ENCODE results near the gene GRK3.

The GRK3 gene

DNA sequence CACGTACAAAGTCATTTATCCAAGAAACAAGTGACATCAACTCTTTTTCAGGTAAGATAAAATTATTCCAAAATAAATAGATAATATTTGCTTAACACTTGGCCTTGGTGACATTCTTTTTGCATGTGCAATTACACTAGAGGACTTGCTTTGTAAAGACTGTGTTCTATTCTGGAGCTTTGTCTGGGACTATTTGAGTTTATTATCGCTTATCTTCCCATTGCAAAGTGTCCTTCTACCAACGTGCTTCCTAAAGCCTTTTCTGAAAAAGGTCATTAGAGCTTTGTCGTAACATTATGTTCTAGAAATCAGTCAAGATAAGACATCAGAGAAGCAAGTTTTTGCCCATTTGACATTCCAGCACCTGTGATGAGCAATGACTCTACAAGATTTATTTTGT lies 99.2 kb downstream of the GRK3 start:
- no peak for DNase-seq (ENCODE audit: low read depth)

DNA sequence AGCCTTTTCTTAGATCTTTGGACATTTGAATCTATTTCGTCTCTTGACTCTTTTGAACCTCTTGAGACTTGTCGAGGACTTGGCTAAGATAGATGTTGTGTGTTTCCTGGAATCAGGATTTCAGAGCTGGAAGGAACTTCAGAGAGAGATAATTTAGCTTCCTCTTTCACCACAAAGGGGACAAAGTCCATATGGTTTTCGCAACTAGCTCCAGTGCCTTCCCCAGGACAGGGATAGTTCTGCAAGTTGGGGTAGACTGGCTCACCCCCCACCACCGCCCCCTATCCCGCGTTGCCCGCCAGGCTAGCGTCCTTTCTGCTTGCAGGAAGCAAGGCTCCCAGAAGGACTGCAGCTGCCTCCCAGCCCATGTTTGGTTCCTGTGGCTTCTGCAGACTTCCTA lies 101.8 kb downstream of the GRK3 start:
- no peak for DNase-seq (ENCODE audit: low read depth)

DNA sequence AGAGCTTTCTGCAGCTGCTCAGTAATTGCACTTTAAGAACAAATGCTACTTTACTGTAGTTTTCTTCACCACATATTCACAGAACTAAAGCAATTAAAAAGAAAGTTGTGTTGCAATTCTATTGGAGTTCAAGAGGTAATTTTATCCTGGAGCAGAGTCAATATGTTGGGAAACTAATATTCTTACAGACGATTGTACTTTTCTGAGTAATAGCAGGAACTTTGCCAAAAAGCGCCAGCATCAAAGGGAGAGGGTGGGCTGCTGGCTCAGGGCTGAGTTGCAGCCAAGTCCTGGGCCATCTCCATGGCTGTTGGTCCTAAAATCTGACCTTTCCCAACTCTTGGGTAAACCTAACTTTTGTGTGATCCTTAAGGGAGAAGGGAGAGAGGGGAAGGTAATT lies 104.0 kb downstream of the GRK3 start:
- DNase-seq (ENCODE audit: low read depth), result peak; percentile 62

DNA sequence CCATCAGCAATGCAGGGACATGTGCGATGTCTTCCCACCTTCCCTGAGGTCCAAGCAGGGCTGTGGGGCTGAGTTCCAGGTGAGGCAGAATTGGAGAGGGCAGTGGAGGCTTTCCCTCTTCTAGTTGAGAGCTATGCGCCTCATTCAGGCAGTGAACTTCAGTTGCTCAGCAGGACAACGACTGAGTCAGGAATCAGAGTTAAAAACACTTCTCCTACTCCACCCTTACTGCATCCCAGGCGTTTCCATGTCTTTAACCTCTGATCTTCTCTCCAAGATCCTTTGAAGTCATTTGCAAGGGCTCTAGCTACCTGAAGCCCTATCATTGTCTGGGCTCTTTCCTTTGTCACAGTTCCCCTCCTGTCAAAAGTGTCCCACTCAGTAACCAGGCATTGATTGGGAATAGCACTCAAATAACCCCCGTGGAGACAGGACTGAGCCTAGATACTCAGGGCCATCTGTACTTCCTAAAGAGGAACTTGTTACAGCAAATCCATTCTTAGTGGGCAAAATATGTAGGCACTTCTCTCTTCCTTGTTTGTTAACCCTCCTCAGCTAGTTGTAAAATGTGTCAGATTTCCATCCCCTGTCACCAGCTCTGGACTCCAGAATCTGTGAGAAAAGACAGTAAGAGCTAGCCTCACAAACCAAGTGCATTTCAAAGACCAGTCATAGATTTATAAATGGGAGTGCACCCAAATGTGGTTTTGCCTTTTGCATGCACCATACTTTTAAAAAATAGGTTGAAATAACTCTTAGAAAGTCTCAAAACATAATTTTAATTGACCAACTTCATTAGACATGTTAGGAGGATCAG lies 105.0 kb downstream of the GRK3 start:
- no peak for DNase-seq (ENCODE audit: low read depth)

DNA sequence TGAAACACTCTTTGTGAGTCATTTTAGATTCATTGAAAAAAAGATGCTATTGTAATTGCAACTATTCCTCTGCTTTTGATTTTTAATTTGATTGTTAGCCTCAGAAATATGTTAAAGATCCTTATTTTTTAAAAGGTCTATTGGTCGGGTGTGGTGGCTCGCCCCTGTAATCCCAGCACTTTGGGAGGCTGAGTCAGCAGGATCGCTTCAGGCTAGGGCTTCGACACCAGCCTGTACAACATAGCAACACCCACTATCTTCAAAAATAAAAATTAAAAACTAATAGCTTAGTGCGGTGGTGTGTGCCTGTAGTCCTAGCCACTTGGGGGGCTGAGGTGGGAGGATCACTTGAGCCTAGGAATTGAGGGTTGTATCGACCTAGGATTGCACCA lies 105.6 kb downstream of the GRK3 start:
- no peak for DNase-seq (ENCODE audit: low read depth)

DNA sequence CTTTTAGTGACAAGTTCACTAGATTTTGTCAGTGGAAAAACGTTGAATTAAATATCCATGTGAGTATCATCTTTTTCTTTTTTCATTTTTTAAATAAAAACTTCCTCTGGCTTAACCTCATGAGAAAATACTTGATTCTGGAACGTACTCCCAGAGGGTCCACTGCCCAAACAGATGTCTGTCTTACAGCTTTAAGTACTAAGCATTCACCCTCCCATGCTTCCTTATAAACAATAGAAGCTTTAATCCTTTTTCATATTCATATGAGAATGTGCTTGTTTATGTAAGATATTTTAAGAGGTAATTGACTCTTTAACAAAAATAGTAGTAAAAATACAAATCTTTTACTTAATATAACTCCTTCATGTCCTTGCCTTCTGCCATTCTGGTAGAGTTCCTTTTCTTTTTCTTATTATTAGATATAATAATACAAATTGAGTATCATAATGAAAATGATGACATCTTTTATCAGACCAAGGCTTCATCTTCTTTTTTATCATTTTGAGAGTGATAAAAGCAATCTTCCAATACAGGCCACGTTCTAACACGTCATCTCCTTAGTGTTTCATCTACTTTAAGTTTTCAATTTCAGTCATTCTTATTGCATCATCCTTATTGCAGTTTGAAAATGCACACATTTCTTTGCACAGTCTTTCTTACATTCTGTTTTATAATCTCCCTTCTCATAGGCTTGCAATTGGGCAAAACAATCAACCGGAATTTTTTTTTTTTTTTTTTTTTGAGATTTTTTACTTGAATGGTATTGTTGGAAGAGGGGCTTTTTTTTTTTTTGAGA lies 108.0 kb downstream of the GRK3 start:
- DNase-seq (ENCODE audit: low read depth), result peak; percentile 9

DNA sequence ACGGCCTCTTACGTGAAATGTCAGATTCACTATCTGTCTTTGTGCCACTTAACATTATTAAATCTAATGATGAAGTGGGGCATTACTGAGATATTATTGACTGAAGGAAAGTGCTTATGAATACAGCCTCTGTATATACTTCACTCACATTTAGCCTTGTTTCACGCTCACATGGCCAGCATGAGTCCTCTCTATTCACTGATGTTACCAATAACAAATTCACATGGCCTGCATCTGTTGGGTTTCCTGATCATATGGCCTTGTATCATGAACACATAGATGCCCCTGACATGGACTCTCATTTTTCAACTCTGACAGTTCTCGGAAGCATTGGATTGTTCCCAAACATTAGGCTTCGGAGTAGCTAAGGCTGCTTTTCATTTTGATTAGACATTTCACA lies 109.2 kb downstream of the GRK3 start:
- DNase-seq (ENCODE audit: low read depth), result no peak

DNA sequence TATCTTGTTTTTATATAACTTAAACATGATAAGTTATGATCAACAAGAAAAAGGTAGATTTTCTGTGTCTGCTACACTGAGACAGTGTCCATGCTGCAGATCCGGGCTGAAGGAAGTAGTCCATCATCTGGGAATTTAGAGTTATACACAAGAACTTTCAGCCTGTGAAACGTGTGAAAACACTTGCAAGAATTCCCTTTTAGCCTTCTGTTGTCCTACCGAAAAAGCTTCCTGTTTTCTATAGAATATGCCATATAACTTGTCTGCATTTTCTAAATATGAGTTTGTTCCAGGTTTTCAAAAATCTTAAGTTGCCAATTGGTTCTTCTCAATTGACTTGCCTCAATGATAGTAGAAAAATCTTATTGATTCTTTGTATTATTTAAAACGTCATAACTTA lies 113.2 kb downstream of the GRK3 start:
- DNase-seq (ENCODE audit: low read depth), result no peak

DNA sequence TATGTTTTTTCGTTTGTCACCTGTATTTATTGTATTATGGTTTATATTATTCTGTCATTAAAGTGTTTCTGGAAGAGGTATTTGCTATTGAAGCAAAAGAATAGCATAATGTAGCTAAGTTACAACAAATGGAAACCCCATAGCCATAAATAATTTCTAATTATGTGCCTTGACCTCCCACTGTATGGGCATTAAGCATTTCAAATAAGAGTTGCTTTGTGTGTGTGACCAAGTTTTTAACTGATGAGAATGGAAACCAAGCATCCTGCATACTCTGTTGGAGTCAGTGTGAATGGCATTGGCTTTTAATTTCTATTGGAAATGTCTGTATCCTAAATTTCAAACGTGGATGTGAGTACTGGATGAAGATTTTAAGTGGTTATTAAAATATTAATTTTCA lies 115.6 kb downstream of the GRK3 start:
- DNase-seq (ENCODE audit: low read depth), result no peak

DNA sequence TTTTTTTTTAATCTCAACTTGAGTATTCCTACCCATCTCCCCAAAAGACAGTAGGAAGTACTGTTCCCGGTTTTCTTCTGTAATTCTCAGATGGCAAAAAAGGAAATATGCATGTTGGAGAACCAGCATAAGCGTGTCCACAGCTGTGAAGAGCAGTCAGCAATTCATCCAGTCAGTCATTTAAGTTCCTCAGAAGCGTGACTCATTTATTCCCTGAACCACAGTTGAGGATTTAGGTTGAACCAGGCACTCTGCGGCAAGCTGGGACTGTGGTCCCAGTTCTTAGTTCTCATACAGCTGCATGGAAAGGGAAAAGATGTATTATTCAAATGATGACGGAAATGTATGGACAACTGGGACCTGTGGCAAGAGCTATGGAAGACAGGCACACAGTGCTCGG lies 116.5 kb downstream of the GRK3 start:
- DNase-seq (ENCODE audit: low read depth), result no peak

DNA sequence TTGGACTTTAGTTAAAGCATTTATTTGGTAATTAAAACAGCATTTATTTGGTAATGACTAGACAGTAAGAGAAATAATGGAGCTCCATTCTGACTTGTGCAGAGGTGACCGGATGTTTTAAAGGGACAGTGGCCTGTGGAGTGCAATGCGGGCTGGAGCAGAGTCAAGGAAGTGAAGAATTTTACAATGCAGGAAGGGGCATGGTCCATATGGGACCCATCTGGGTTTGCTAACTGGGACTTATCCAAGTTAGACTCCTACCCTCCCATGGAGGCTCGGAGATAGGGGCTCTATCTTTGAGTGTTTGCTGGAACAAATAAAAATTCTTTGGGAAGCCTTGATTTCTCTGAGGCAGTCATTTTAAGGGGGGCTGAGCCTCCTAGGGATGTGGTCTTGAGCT lies 117.6 kb downstream of the GRK3 start:
- DNase-seq (ENCODE audit: low read depth), result no peak

DNA sequence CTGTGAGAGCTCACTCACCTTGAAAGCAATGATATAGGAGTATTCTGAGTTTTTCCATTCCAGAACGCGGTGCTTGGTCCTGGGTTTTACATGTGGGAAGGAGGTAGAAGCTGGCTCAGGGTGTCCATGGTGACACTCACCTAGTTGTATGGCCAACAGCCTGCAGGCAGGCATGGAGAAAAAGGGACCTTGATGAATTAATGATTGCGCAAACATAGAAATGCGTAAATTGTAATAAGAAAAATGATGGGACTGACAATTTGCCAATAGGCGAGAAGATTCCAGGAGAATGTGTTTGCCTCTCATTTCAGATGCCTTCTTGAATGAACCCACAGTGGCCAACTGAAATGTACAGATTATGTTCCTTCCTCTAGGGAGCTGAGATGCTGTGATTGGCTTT lies 124.2 kb downstream of the GRK3 start:
- no peak for DNase-seq (ENCODE audit: low read depth)

DNA sequence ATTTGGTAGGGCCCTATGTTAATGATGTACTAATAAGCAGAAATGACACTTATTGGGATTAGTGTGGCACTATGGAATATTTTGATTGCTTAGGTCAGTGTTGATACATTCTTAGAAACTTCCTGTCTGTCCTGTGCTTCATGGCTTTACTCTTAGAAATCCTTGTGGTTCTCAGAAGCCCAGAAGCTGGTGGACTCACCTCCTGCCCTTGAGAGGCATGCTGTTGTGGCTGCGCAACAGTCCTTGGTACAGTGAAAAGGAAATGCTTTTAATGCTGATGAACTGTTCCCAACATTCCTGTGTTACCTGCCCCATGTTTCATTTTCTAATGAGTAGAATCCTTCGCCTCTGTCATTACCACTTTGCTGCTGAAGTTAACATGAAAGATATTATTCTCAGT lies 125.2 kb downstream of the GRK3 start:
- DNase-seq (ENCODE audit: low read depth), result no peak

DNA sequence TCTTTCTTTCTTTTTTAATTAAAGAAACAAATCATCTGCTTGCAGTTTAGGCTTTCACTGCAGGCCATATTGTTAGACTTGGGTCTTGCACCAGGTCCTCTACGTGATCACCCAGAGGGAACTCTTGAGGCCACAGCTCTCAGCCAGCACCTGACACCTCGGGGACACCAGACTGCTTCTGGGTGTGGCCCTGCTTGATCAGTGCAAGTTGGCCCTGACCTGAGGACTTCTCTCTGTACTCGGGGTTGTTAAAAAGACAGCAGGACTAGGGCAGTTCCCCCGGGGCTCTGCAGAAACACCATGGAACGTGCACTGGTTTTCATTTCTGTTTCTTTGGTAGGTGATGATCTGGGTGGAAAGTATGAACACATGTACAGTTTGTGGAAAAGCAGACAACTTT lies 126.3 kb downstream of the GRK3 start:
- no peak for DNase-seq (ENCODE audit: low read depth)

DNA sequence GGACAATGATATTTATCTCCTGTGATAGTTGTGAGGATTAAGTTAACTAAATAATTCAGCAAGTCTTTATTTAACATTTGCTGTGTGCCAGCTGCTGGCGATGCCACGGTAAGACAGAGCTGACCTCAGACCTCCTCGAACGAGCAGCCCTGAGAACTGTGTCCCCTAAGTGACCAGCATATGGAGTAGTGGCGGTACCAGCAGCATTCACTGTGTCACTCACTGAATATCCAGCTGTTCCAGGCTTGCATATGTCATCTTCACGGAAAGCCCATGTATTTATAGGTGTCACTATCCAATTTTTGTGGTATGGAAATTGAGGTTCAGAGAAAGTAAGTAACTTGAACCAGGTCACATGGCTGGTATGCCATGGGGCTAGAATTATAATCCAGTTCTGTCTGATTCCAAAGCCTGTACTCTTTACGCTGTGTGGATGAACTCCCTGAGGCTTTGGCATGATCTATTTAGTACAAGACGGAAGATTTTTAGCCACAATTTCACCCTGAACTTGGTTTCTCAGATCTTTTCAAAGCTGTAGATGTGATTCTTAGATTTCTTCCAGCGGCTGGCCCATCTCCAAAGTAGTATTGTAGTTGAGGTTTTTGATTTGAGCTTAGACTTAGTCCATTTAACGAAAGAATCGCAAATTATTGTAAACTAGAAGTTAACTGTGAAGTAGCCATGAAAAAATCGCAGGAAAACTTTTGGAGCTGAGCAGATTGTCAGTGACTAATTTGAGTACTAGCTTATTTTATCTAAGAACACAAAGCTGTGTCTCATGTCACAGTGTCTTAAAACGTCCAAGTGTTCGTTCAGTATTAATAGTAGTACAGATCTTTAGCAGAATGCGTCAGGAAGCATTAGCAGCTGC lies 128.2 kb downstream of the GRK3 start:
- DNase-seq (ENCODE audit: low read depth), result no peak

DNA sequence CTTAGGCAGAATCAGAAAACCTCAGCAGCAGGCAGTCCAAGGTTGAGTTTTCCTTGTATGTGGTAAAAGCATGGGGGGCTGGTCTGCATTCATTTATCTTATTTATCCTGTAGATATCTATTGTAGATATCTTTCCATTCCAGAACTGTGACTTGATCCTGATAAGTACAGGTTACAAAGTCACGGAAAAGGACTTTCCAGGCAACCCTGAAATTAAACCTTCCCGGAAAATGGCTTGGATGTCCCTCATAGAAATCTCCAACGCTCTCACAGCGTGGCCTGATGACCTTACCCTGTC lies 128.7 kb downstream of the GRK3 start:
- no peak for DNase-seq (ENCODE audit: low read depth)

DNA sequence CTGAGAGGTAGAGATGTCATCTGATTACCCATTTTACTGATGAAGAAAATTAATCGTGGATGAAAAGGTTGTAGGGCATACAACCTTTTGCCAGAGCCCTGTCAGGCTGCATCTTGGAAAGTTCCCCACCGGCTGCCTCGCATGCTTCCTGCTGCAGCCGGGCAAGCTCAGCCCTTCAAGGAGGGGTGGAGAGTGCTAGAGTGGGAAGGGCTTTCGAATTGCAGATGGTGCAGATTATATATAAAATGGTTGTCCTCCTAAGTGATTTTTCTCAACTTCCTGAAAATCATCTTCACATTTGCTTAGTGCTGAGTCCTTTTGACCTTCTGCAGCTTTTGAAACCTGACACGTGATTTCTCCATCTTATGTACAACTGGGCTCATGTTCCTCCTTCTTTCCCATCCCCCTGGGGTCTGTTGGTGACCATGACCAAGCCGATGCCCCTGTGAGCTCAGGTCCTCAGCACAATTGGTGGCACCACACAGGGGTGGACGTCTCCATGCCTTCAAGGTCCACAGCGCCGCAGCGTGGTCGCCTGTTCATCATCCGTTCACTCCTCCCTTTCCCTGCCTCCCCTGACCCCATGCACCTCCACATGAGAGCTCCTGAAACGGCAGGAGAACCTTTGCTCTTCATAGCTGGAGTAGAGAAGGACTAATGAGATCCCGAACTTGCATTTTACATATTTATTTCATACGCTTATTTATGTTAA lies 129.9 kb downstream of the GRK3 start:
- DNase-seq (ENCODE audit: low read depth), result no peak

DNA sequence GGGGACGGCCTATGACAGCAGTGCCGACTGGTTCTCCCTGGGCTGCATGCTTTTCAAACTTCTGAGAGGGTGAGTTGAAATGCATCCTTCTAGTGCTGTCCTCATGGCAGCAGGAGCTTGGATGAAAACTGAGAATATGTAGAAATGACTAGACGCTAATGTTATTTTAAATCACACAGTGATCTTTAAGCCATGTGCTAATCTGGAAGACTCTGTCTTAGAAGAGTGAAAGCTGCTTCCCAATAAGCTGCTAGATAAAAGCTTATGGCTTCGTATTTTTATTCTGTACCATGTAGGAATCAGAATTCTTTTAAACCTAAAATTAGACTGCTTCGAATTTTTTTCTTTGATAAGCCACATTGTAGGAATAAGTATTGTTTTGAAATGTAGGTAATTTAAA lies 130.7 kb downstream of the GRK3 start:
- no peak for DNase-seq (ENCODE audit: low read depth)

DNA sequence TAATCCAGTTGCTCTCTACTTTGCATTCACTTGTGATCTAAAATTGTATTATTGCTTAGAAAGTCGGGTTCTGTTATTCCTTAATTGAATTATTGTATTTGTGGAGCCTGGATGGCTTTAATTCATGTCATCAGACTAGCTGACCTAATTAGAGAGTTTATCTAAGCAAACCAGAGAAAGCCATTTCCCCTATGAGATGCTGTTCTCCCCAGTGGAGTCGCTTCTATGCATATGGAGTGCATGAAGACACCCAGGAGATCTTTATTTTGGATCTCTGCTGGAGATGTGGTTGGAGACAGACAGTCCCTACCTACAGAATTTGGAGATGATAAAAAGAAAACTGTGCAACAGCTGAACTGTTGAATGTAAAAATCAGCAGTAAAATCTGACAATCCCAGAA lies 132.3 kb downstream of the GRK3 start:
- DNase-seq (ENCODE audit: low read depth), result no peak

DNA sequence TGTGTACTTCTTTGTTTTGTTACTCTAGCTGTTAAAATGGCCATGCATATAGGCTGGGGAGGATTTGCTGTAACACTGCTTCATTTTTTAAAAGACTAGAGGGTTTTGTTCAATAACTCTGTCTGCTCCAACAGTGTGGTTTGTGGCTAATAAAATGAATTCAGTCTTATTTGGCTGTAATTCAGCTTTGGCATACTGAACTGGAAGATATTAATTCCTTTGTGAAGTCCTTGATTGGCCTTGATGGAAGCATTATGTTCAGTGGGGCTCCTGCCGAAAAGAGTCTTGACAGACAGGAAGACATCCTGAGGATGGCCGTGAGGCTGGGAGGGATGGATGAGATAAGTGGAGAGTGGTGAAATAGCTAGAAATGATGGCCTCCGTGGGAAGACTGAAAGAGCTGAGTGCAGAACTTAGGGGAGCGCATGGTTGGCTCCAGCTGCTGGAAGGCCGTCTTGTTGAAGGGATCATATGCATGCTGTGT lies 132.7 kb downstream of the GRK3 start:
- no peak for DNase-seq (ENCODE audit: low read depth)

DNA sequence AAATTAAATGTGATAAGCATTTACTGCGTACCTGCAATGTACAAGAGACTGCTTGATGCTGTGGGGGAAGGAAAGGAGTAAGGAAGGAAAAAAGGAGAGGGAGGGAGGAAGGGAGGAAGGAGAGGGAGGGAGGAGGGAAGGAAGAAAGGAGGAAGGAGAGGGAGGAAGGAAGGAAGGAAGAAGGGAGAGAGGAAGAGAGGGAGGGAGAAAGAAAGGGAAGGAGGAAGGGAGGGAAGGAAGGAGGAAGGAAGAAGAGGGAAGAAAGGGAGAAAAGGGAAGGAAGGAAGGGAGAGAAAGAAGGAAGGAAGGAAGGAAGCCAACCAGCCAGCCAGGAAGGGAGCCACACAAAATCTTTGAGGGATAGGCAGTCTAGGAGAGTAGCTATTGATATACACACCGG lies 133.5 kb downstream of the GRK3 start:
- DNase-seq (ENCODE audit: low read depth), result no peak

DNA sequence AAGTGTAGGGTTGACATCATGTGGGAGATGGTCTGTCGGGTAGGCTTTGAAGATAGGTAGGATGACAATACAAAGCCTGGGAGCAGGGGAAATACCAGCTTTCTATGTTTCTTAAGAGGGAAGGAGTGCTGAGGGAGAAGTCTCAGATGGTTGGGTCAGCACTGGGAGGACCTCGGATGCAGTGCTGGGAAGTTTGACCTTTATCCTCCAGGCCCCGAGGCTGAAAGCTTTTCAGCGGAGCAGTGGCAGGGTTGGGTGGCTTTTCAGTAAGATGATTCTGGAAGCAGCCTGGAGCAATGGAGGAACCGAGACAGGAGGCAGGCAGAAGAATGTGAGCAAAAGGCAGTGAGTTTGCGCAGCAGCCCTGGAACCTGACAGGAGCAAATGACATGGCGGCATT lies 134.0 kb downstream of the GRK3 start:
- no peak for DNase-seq (ENCODE audit: low read depth)
